ENCODE results near the gene TAP2.

Gene TAP2

DNA sequence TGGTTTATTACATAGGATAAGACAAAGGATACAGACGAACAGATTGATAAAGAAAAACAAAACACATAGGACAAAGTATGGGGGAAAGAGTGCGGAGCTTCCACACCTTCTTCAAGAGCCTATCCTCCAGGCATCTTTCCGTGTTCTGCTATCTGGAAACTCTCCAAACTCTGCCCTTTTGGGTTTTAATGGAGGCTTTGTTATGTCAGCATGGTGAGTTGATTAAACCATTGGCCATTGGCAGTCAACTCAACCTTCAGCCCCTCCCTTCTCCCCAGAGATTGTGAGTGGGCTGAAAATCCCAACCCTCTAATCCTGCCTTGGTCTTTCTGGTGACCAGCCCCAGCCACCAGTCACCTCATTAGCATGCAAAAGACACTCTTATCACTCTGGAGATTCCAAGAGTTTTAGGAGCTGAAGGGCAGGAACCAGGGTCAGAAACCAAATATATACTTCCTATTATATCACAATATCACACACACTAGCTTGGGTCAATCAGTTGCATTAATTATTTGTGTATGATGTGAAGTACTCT, 45.6 kb downstream of the TAP2 start:
- no peak for DNase-seq (ENCODE audit: low read depth in 3 of 3)

DNA sequence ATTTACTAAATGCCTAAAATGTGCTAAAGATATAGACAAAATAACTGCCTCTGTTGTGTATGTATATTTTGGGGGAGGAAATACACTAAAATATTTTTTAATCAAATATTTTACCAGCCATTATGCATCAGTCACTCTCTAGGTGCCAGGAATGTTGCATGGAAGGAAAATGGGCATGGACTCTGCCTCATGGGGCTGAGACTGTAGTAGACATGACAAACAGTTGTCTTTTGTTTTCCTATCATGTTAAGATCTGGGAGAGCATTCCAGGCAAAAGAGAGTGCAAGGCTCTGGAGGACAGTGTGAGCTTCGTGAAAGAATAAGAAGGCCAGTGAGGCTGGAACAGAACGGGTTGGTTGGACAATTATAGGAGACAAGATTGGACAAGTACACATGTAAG, 48.2 kb downstream of the TAP2 start:
- no peak for DNase-seq (ENCODE audit: low read depth in 3 of 3)
